GM19467 (cell line): Measurements from ENCODE around the gene PHF14.
"Not testable (repeated sequence)": the region's sequence is repeated elsewhere in the genome, so short reads cannot be mapped to it uniquely, and the experiment has no call there.

Experiments
- ATAC-seq: cut with Tn5 transposase; IDR thresholded peaks from one replicate; pipeline ENCODE4 v1.9.1; 2021; ENCODE audit warnings: mild to moderate bottlenecking, moderate library complexity; ENCODE audit not compliant: unreplicated experiment

Gene PHF14

GRCh38 chr7:10973061-10973941, at the start of gene PHF14:
Gene PHF14, plus strand, starts transcription at chr7:10973872. Its CDS starts 452 bp downstream, at chr7:10974324.
- ATAC-seq, result peak; percentile 99

GRCh38 chr7:10924370-10924769, 49.3 kb upstream of the PHF14 start:
- no peak for ATAC-seq

- ATAC-seq, result not testable (repeated sequence)
Observed at GRCh38 chr7:10928203-10928602, 45.5 kb upstream of the PHF14 start.

GRCh38 chr7:10930551-10930950, 43.1 kb upstream of the PHF14 start:
- no peak for ATAC-seq

- no peak for ATAC-seq
Observed at GRCh38 chr7:10931161-10931560, 42.5 kb upstream of the PHF14 start.

- no peak for ATAC-seq
Observed at GRCh38 chr7:10934292-10934691, 39.4 kb upstream of the PHF14 start.

- peak; percentile 26 for ATAC-seq
Observed at GRCh38 chr7:10939237-10939910, 34.3 kb upstream of the PHF14 start.

- ATAC-seq, result peak; percentile 91
Observed at GRCh38 chr7:10939911-10940703, 33.6 kb upstream of the PHF14 start.

- ATAC-seq, result no peak
Observed at GRCh38 chr7:10940704-10941355, 32.8 kb upstream of the PHF14 start.

- ATAC-seq, result no peak
Observed at GRCh38 chr7:10950494-10950893, 23.2 kb upstream of the PHF14 start.

GRCh38 chr7:10950974-10951578, 22.6 kb upstream of the PHF14 start:
- not testable (repeated sequence) for ATAC-seq

GRCh38 chr7:10952588-10952987, 21.1 kb upstream of the PHF14 start:
- no peak for ATAC-seq

GRCh38 chr7:10953078-10953750, 20.5 kb upstream of the PHF14 start:
- ATAC-seq, result not testable (repeated sequence)

GRCh38 chr7:10956528-10956927, 17.1 kb upstream of the PHF14 start:
- no peak for ATAC-seq

GRCh38 chr7:10960242-10960641, 13.4 kb upstream of the PHF14 start:
- ATAC-seq, result not testable (repeated sequence)

- ATAC-seq, result not testable (repeated sequence)
Observed at GRCh38 chr7:10965016-10965415, 8.7 kb upstream of the PHF14 start.

- ATAC-seq, result no peak
Observed at GRCh38 chr7:10972174-10972573, 1.5 kb upstream of the PHF14 start.

GRCh38 chr7:10973942-10974911, 555 bp downstream of the PHF14 start:
- peak; percentile 20 for ATAC-seq

GRCh38 chr7:10977113-10977512, 3.4 kb downstream of the PHF14 start:
- no peak for ATAC-seq
